AG04449 (cell line): ENCODE measurements around the gene PRODH2.

ENCODE experiments used
- CTCF ChIA-PET: fragments of 350-600 bp; formaldehyde crosslinking; extraction: SDS; loops from one replicate; lab custom pipeline; 2021; ENCODE audit warnings: antibody characterized with exemption; lab: Yijun Ruan, JAX
- POLR2A ChIA-PET: fragments of 400-600, 350-600 bp; formaldehyde crosslinking; extraction: SDS; loops from one replicate; lab custom pipeline; 2020; ENCODE audit warnings: antibody characterized with exemption, inconsistent platforms; lab: Yijun Ruan, JAX
- DNase-seq: peaks from one replicate; pipeline ENCODE4 v3.0.0-alpha.2; 2010; ENCODE audit warnings: low read depth, low spot score
- H3K4me3 ChIP-seq: 2 replicates; pipeline ENCODE4 v1.5.1; 2011; ENCODE audit warnings: low read depth, mild to moderate bottlenecking, control low read depth, low read length
- TF ChIP-seq, protein P1 (sequence below): IDR thresholded peaks from one replicate; pipeline ENCODE4 v1.5.1; 2011; ENCODE audit warnings: mild to moderate bottlenecking, moderate library complexity, low read length, control low read depth, inconsistent platforms; ENCODE audit not compliant: insufficient read depth; ENCODE audit errors: missing control alignments

PRODH2 gene

DNA sequence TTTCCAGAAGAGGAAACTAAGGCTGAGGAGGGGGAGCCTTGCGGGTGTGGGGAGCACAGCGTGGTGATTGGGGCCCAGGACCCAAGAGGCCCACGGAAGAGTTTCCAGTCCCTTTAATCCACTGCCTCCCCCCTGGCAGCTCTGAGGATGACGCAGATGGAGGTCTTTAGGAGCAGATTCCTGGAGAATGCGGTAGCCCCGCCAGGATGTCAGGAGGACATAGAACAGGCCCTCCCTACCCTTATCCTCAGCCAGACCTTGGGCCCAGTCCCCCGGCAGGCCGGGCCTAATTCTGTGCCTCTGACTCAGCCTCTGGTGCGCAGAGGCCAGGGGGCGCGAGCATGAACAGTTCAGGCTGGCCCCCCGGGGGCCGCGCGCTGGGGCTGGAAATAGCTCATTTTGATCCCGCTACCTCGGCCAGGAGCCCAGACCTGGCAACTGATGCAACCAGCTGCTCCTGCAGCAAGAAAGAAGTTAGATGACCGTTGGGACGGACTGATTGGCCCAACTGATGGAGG, 55.4 kb downstream of the PRODH2 start:
- peak overlapping the region; percentile 65 for H3K4me3 ChIP-seq
- peak; percentile 67 for DNase-seq
- CTCF ChIA-PET: interaction anchor here (1.0 to 1.4 kb wide), 2 partner anchors 11 to 175 kb away, joined by 4 read pairs; partner anchors contain the start of genes PSENEN and U2AF1L4
- POLR2A ChIA-PET: interaction anchor here (1.4 to 2.0 kb wide), 3 partner anchors 9 to 17 kb away, joined by 6 to 14 read pairs (median 7); partner anchors contain the start of genes LIN37, PSENEN and U2AF1L4
- TF ChIP-seq, protein P1, sequence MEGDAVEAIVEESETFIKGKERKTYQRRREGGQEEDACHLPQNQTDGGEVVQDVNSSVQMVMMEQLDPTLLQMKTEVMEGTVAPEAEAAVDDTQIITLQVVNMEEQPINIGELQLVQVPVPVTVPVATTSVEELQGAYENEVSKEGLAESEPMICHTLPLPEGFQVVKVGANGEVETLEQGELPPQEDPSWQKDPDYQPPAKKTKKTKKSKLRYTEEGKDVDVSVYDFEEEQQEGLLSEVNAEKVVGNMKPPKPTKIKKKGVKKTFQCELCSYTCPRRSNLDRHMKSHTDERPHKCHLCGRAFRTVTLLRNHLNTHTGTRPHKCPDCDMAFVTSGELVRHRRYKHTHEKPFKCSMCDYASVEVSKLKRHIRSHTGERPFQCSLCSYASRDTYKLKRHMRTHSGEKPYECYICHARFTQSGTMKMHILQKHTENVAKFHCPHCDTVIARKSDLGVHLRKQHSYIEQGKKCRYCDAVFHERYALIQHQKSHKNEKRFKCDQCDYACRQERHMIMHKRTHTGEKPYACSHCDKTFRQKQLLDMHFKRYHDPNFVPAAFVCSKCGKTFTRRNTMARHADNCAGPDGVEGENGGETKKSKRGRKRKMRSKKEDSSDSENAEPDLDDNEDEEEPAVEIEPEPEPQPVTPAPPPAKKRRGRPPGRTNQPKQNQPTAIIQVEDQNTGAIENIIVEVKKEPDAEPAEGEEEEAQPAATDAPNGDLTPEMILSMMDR: no peak

DNA sequence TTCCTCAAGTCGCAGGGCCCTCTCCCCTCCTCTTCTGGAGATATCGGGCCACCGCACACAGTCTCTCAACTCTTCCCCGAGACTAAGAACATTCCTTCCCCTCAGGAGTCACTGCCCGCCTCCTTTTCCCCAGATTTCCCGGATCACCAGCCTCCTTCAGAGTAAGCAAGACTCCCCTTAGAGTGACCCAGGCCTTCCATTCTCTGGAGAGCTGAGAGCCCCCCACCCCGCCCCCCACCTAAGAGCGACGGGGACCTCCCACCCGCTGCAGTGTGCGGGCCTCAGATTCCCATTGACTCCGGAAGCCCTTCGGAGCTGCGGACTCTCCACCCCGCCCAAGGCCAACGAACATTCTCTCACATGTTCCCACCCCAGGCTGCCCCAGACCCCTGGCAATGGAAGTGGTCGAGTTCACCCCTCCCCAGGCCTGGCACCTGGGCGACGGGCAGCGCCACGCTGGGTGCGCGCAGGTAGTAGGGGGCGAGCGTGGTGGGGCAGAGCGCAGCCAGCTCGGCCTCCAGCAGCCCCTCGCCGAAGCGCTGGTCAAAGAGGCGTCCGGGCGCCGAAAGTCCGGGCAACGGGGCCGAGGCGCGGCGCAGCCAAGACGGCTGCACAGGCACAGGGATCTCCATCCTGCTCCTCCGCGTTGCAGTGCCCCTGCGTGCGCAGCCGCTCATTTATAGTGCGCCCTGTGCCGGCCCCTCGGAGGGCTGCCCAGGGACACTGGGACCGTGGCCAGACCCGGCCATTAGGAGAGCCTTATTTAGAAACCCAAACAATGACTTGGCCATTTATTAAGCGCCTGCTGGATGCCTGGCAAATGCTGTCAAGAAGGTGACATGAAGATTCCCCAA, 56.0 kb downstream of the PRODH2 start, which contains the start of gene HSPB6:
Gene HSPB6 (minus strand): TSS at position 653 of the 854 bp plus-strand sequence. CDS start 21 bp downstream, at position 632.
- ChIA-PET POLR2A (interaction anchor here (1.4 to 2.0 kb wide), 3 partner anchors 8 to 16 kb away, joined by 6 to 14 read pairs (median 7); partner anchors contain the start of genes LIN37, PSENEN and U2AF1L4), CTCF (interaction anchor here (1.0 to 1.4 kb wide), 2 partner anchors 11 to 176 kb away, joined by 4 read pairs; partner anchors contain the start of genes PSENEN and U2AF1L4)
- peak within 1 kb of the TSS; percentile 65 for H3K4me3 ChIP-seq
- TF ChIP-seq, protein P1: no peak
- DNase-seq: no peak

DNA sequence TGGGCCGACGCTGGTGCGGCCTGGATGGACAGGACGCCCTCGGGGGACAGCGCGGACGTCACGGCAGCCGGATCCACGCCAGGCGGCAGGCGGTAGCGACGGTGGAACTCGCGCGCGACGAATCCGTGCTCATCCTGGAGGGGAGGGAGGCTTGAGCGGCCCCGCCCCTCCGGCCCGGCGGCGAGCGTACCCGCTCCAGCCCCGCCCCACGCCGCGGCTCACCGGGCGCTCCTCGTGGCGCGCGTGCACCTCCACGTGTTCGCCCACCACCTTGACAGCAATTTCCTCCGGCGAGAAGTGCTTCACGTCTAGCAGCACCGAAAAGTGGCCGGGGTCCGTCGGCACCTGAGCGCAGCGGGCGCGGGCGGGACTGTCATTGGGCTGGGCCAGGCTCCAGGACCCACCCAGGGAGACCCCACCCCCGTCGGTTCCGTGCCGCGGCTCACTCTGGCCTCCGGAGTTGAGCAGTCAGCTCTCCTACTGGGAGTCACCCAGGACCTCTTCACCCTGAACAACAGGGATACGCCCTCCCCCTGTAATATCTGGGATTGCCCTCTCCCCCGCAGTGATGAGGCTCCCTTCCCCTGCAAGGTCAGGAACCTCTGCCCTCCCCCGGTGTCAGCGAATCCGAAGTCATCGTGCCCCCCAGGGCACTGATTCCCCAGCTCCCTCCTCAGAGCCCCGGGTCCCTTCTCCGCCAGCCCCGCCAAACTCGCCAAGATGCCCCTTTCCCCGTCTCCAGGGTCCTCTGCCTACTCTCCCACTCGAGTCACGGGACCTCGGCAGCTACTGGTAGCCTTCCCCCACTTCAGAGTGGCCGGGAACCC, 56.9 kb downstream of the PRODH2 start:
- ChIA-PET POLR2A (interaction anchor here (1.4 to 2.0 kb wide), 2 partner anchors 11 to 15 kb away, joined by 6 to 7 read pairs; partner anchors contain the start of genes PSENEN and U2AF1L4), CTCF (interaction anchor here (1.4 kb wide), 1 partner anchor 177 kb away, joined by 4 read pairs; no protein-coding TSS in a partner anchor)
- TF ChIP-seq, protein P1: no peak
- no peak for DNase-seq
- H3K4me3 ChIP-seq: peak overlapping the region; percentile 65

DNA sequence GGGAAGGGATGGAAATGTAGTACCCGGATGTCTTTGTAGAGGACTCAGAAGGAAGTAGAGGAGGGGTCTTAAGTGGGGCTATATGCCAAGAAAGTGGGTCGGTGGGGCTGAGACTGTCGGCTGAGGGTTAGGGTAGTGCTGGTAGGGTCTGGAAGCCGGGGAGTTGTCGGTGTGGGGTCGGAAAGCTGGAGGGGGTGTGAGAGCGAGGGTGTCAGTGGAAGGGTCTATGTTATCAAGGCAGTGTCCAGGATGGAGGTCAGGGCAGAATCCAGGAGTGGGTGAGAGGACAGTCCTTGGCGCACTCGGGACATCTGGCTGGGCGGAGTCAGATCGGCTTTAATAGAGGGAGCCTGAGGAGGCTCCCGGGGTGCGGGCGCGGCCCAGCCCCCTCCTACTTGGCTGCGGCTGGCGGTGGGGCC, 57.5 kb downstream of the PRODH2 start:
- DNase-seq: no peak
- H3K4me3 ChIP-seq: peak overlapping the region; percentile 65
- ChIA-PET POLR2A (no interaction called here), CTCF (no interaction called here)
- TF ChIP-seq, protein P1: no peak

DNA sequence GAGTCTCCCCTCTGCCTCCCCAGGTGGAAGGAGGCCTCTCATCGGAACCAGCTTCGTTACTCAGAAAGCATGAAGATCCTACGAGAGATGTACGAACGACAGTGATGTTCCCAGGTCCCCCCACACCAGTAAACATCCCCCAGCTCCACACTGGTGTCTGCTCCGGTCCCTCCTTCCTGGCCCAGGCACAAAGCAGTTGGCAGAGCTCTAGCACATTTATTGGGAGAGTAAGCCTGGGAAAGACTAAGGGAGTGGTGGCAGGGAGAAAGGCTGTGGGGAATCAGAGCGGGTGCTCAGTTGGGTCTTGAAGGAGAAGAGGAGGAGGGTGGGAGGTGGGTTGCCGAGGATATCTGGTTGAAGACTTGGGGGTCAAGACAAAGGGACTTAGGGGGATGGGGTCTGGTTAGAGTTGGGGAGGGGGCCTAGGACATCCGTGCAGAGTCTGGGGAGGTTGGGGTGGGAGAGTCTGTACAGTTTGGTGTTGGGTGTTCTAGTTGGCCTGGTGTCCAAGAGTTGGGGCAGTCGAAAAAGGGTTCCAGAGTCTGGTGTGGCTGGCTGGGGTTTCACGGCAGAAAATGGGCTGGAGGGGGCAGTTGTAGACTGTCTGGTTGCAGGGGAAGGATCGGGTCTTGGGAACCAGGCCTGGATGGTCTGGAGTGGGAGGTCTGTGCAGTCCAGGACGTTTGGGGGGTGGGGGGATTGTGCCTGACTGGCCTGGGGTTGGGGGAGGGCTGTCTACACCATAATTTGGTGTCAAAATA, 58.1 kb downstream of the PRODH2 start:
- CTCF ChIA-PET: no interaction called here
- H3K4me3 ChIP-seq: no peak overlapping the region
- POLR2A ChIA-PET: interaction anchor here (0.7 kb wide), 1 partner anchor 14 kb away, joined by 3 read pairs; no protein-coding TSS in a partner anchor
- no peak for DNase-seq
- TF ChIP-seq, protein P1: no peak
